Measurements from ENCODE around the gene CST6. TPM values are rescaled to one million over a fixed set of nuclear protein-coding genes. Genes with fewer than 3 reads are reported as not detected.

Gene CST6
- total and polyA plus RNA-seq, 2 of the 4 experiments (the other 2 are of a cell fraction): 0.54 to 3.0 TPM

GRCh38 chr11:66002648-66003225 lies 9.1 kb upstream of the CST6 start (continued):
- TF ChIP-seq MAFK (IDR thresholded peaks at IDR 0.05; ENCODE audit: low read depth, low read length): no peak
- TF ChIP-seq RFX5 (IDR thresholded peaks at IDR 0.05; ENCODE audit: low read depth, low read length): no peak

GRCh38 chr11:66003291-66003690 lies 8.5 kb upstream of the CST6 start:
- H3K27me3 ChIP-seq (ENCODE audit: control insufficient read depth, insufficient read depth, low read length): no peaks in the 10 kb centered on the region
- TF ChIP-seq MXI1 (IDR thresholded peaks at IDR 0.05; ENCODE audit: borderline replicate concordance, low read depth, low read length) (no peak), POLR2A (IDR thresholded peaks at IDR 0.05; ENCODE audit: low read depth, low read length) (no peak), MAZ (IDR thresholded peaks at IDR 0.05; ENCODE audit: borderline replicate concordance, low read depth, low read length) (no peak), RFX5 (IDR thresholded peaks at IDR 0.05; ENCODE audit: low read depth, low read length) (no peak), NFE2L2 (IDR thresholded peaks at IDR 0.05; ENCODE audit: low read depth, low read length) (no peak), SMC3 (IDR thresholded peaks at IDR 0.05; ENCODE audit: low read depth, low read length) (no peak), USF2 (IDR thresholded peaks at IDR 0.05; ENCODE audit: low read depth, low read length) (no peak), CTCF (conservative IDR thresholded peaks at IDR 0.05; ENCODE audit: low read depth, low read length) (no peak), BHLHE40 (IDR thresholded peaks at IDR 0.05; ENCODE audit: low read depth, low read length) (no peak), CHD1 (IDR thresholded peaks at IDR 0.05; ENCODE audit: low read depth, low read length) (no peak), RAD21 (IDR thresholded peaks at IDR 0.05; ENCODE audit: low read length) (no peak), RCOR1 (IDR thresholded peaks at IDR 0.05; ENCODE audit: insufficient replicate concordance, low read length) (no peak)

More at GRCh38 chr11:66003291-66003690, 8.5 kb upstream of the CST6 start:
- peaks cover 26% of the 10 kb centered on the region for H3K36me3 ChIP-seq (ENCODE audit: control insufficient read depth, insufficient read depth, low read length)
- H4K20me1 ChIP-seq (ENCODE audit: insufficient read depth, low read length): peaks cover 11% of the 10 kb centered on the region
- peak overlapping the region in 1 of 2 experiments; percentile 77; a peak in 1 of 4 replicates for H4K8ac ChIP-seq (ENCODE audit: low read depth in 2 of 2, low read length in 2 of 2)
- no peak overlapping the region for H2BK5ac ChIP-seq (ENCODE audit: low read depth, low read length, poor library complexity, severe bottlenecking)
- no peak overlapping the region for H4K91ac ChIP-seq (ENCODE audit: insufficient read depth, low read depth, low read length)
- H3K27ac ChIP-seq (ENCODE audit: insufficient read depth, low read length): peak overlapping the region; percentile 78; the same call in 1 of the 2 replicates
- H3K4me3 ChIP-seq (ENCODE audit: insufficient read depth, low read depth, low read length): peak overlapping the region; percentile 71
- ATAC-seq (ENCODE audit: low read depth) (no peak), DNase-seq (no peak)
- H2BK20ac ChIP-seq (ENCODE audit: low read depth, low read length): no peak overlapping the region
- H3K18ac ChIP-seq (ENCODE audit: low read depth, low read length): no peak overlapping the region
- H2AK5ac ChIP-seq (ENCODE audit: low read depth, low read length): peak overlapping the region; percentile 20; the same call in 1 of the 2 replicates
- no peaks in the 10 kb centered on the region for H3K4me1 ChIP-seq (ENCODE audit: control insufficient read depth, insufficient read depth, low read length)
- intact Hi-C loops (cut with micrococcal nuclease) (loop anchor here (2.0 kb wide), 1 partner anchor 42 kb away; no protein-coding TSS in a partner anchor), in situ Hi-C loops (cut with MboI; ENCODE audit: low sequenced_read_pairs) (no loop called here), dilution Hi-C loops (cut with HindIII; ENCODE audit: low sequenced_read_pairs, unreplicated experiment) (no loop called here)
- WGBS, 2 experiments (ENCODE audit: extremely low coverage in 2 of 2, insufficient read length in 1 of 2): 61% methylated on average over 3 of the region's 6 CpGs; no CpG with 5 or more reads in 1 of the 2 experiments
- no peak overlapping the region for H4K5ac ChIP-seq (ENCODE audit: low read depth, low read length)
- H2AK9ac ChIP-seq (replicated peaks; ENCODE audit: low read depth, low read length, poor library complexity): peak overlapping the region; percentile 99
- ChIA-PET CTCF (no interaction called here), POLR2A (ENCODE audit: unreplicated experiment) (no interaction called here)
- H3K4ac ChIP-seq (ENCODE audit: low read depth, low read length): no peak overlapping the region
- no peak overlapping the region; the same call in 1 of the 2 replicates for H3K56ac ChIP-seq (ENCODE audit: extremely low read depth, insufficient read depth, low read length)
- H3K9me3 ChIP-seq (ENCODE audit: control insufficient read depth, insufficient read depth, low read length): no peaks in the 10 kb centered on the region
- peak overlapping the region; percentile 91 for H3K4me2 ChIP-seq (ENCODE audit: low read depth, low read length)
- no peak overlapping the region for H3K14ac ChIP-seq (replicated peaks; ENCODE audit: low read depth, low read length)
- no peak overlapping the region for H3K9ac ChIP-seq (ENCODE audit: low read depth, low read length)
- no peak overlapping the region for H2BK120ac ChIP-seq (ENCODE audit: low read depth, low read length)
- no peak overlapping the region for H2BK15ac ChIP-seq (ENCODE audit: low read depth, low read length)
- H3K9me1 ChIP-seq (ENCODE audit: insufficient read depth, low read length): 0 out of 2 replicates have a peak, but pooled peaks cover 3% of the 10 kb centered on the region
- no TSS peak for BruUV-seq (replicated peaks)
- H2AFZ ChIP-seq (replicated peaks; ENCODE audit: low read length, poor library complexity): no peak overlapping the region
- no peak overlapping the region for H3K23ac ChIP-seq (ENCODE audit: low read depth, low read length)
- H3K79me1 ChIP-seq (ENCODE audit: low read depth in 1 of 2, low read length in 2 of 2): peaks cover 33 to 49% of the 10 kb centered on the region in 2 experiments

All from IMR-90 (cell line).